GM19023 (cell line): Measurements from ENCODE around the gene C2orf68.
"Not testable (repeated sequence)": the region's sequence is repeated elsewhere in the genome, so short reads cannot be mapped to it uniquely, and the experiment has no call there.

Experiments
- ATAC-seq: cut with Tn5 transposase; IDR thresholded peaks from one replicate; pipeline ENCODE4 v1.9.1; 2021; ENCODE audit warnings: mild to moderate bottlenecking, moderate library complexity; ENCODE audit not compliant: unreplicated experiment

Gene C2orf68

GRCh38 chr2:85583667-85584353 is 28.1 kb downstream of the C2orf68 start:
- ATAC-seq = no peak

GRCh38 chr2:85582492-85582891 is 29.4 kb downstream of the C2orf68 start:
- no peak for ATAC-seq

- ATAC-seq = no peak
Measured at GRCh38 chr2:85580206-85580605, 31.7 kb downstream of the C2orf68 start.

GRCh38 chr2:85579266-85579935 is 32.5 kb downstream of the C2orf68 start:
- ATAC-seq = no peak

- peak; percentile 44 for ATAC-seq
Measured at GRCh38 chr2:85578243-85579180, 33.4 kb downstream of the C2orf68 start.

GRCh38 chr2:85577386-85578242 is 34.3 kb downstream of the C2orf68 start, which contains the start of gene VAMP8:
TSS of gene VAMP8 (plus strand) at chr2:85577586. CDS start at chr2:85577647, 61 bp downstream.
- ATAC-seq = peak; percentile 62

- ATAC-seq = no peak
Measured at GRCh38 chr2:85577063-85577385, 34.8 kb downstream of the C2orf68 start.

GRCh38 chr2:85575739-85576138 is 36.1 kb downstream of the C2orf68 start:
- no peak for ATAC-seq

GRCh38 chr2:85566265-85566664 is 45.6 kb downstream of the C2orf68 start:
- no peak for ATAC-seq

GRCh38 chr2:85564144-85564563 is 47.7 kb downstream of the C2orf68 start:
- ATAC-seq = no peak

- ATAC-seq = peak; percentile 95
Measured at GRCh38 chr2:85561280-85562212, 50.3 kb downstream of the C2orf68 start, which contains the start of gene GGCX. TSS of gene GGCX (minus strand) at chr2:85561493. CDS start at chr2:85561428, 65 bp downstream.

GRCh38 chr2:85560812-85561279 is 51.0 kb downstream of the C2orf68 start:
- ATAC-seq = peak; percentile 14

GRCh38 chr2:85560403-85560726 is 51.5 kb downstream of the C2orf68 start:
- ATAC-seq = not testable (repeated sequence)

GRCh38 chr2:85558160-85558559 is 53.7 kb downstream of the C2orf68 start:
- ATAC-seq = no peak

- ATAC-seq = no peak
Measured at GRCh38 chr2:85557130-85557529, 54.7 kb downstream of the C2orf68 start.
